A673 (cell line): Measurements from ENCODE around the gene UST. TPM values are rescaled to one million over a fixed set of nuclear protein-coding genes. Genes with fewer than 3 reads are reported as not detected.

ENCODE experiments used
- BruUV-seq: library from RNA; stranded (reverse); fragments of 400-500 nt; replicated peaks from 2 replicates; lab custom pipeline; 2021; lab: Mats Ljungman, UMichigan
- CTCF ChIA-PET: fragments of 300-600 bp; sonication (Branson Sonifier 250); formaldehyde crosslinking; loops from one replicate; lab custom pipeline; 2022; ENCODE audit warnings: antibody characterized with exemption; lab: Charles Lee
- POLR2A ChIA-PET: fragments of 300-600 bp; sonication (Branson Sonifier 250); formaldehyde crosslinking; loops from one replicate; lab custom pipeline; 2022; ENCODE audit warnings: antibody characterized with exemption; ENCODE audit not compliant: low non-redundant PET; lab: Charles Lee
- DNase-seq: peaks from one replicate; pipeline ENCODE4 v3.0.0-alpha.2; 2015; ENCODE audit warnings: low spot score
- H3K27ac ChIP-seq: fragments of 200-600 bp; sonication (generic); 2 replicates; pipeline ENCODE4 v1.5.1; 2016; ENCODE audit warnings: mixed run types, low read depth, mild to moderate bottlenecking, mixed read lengths, antibody characterized with exemption, low read length; ENCODE audit not compliant: poor library complexity, severe bottlenecking
- H3K27me3 ChIP-seq: fragments of 200-600 bp; sonication (generic); replicated peaks from 2 replicates; pipeline ENCODE4 v1.6.1; 2017; ENCODE audit warnings: mixed run types, low read depth, mild to moderate bottlenecking, mixed read lengths, antibody characterized with exemption, low read length; ENCODE audit not compliant: insufficient read depth, poor library complexity
- H3K36me3 ChIP-seq: fragments of 200-600 bp; sonication (generic); 2 replicates; pipeline ENCODE4 v1.6.1; 2016; ENCODE audit warnings: mixed run types, mild to moderate bottlenecking, mixed read lengths, antibody characterized with exemption, low read length; ENCODE audit not compliant: insufficient read depth, poor library complexity, severe bottlenecking
- H3K4me1 ChIP-seq: fragments of 200-600 bp; sonication (generic); 2 replicates; pipeline ENCODE4 v1.6.1; 2017; ENCODE audit warnings: mixed run types, mild to moderate bottlenecking, mixed read lengths, antibody characterized with exemption, low read length; ENCODE audit not compliant: insufficient read depth, poor library complexity, severe bottlenecking
- H3K4me3 ChIP-seq: fragments of 200-600 bp; sonication (generic); 2 replicates; pipeline ENCODE4 v1.5.1; 2016; ENCODE audit warnings: low read depth, mixed run types, mild to moderate bottlenecking, mixed read lengths, low read length; ENCODE audit not compliant: poor library complexity, severe bottlenecking
- H3K9me3 ChIP-seq: fragments of 200-600 bp; sonication (generic); 2 replicates; pipeline ENCODE4 v1.6.1; 2016; ENCODE audit warnings: mixed run types, low read depth, mild to moderate bottlenecking, mixed read lengths, antibody characterized with exemption, low read length; ENCODE audit not compliant: poor library complexity, severe bottlenecking
- CTCF ChIP-seq: fragments of 300-800, 200-600 bp; sonication (generic); conservative IDR thresholded peaks from 2 replicates; pipeline ENCODE4 v1.5.1; 2017; ENCODE audit warnings: low read depth, mild to moderate bottlenecking, antibody characterized with exemption, low read length, moderate library complexity, mixed read lengths
- EZH2 ChIP-seq: fragments of 200-600 bp; sonication (generic); IDR thresholded peaks from 2 replicates; pipeline ENCODE4 v1.6.1; 2017; ENCODE audit warnings: borderline replicate concordance, low read depth, mild to moderate bottlenecking, mixed read lengths, antibody characterized with exemption, low read length; ENCODE audit not compliant: poor library complexity, severe bottlenecking
- intact Hi-C: fragments of 100-400 bp; cut with micrococcal nuclease; formaldehyde crosslinking; loops from one replicate; pipeline ENCODE4 v1.10.0; 2022; ENCODE audit not compliant: unreplicated experiment
- total RNA-seq: library from RNA; stranded (reverse); gene quantifications from 2 replicates; pipeline ENCODE4 v1.2.3, GENCODE V29; 2021

The UST gene
- total RNA-seq, 1 experiment from 2014 or later = 1.5 TPM

DNA sequence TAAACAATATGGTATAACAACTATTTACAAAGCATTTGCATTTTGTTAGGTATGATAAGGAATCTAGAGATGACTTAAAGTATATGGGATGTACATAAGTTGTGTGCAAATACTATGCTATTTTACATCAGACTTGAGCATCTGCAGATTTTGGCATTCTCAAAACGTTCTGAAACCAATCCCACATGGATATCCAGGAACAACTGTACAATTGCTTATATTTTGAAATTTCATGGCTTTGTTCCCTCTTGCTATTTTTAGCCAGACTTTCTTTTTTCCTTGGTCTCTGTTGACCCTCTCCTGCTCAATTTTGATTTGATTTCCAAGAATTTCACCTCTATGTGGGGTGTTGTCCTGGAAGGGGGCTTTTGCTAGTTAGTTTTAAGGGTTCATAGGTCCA, 32.9 kb upstream of the UST start:
- BruUV-seq = no TSS peak
- TF ChIP-seq CTCF (no peak), EZH2 (no peak)
- no peaks in the 10 kb centered on the region for H3K36me3 ChIP-seq
- H3K4me3 ChIP-seq = no peak overlapping the region
- H3K27me3 ChIP-seq = no peaks in the 10 kb centered on the region
- H3K27ac ChIP-seq = no peak overlapping the region
- ChIA-PET CTCF (no interaction called here), POLR2A (no interaction called here)
- intact Hi-C loops = no loop called here
- DNase-seq = no peak
- no peaks in the 10 kb centered on the region for H3K9me3 ChIP-seq
- H3K4me1 ChIP-seq = no peaks in the 10 kb centered on the region

DNA sequence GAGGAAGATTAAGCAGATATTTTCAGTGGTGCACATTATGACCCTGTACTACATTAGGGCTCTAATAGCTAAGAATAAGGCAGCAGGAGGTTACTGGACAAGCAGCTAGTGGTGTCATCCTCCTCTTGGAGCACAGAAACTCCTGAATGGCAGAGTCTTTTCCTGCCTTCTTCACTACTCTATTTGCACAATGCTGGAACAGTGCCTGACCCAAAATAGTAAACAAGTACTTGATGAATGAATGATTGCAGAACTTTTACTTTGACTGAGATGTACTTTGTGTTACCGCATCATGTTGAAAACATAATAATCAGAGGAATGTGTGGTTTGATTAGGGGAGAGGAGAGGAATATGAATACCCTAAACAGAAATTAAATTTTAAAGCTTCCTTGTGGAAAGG, 30.0 kb upstream of the UST start:
- H3K27ac ChIP-seq = no peak overlapping the region
- intact Hi-C loops = no loop called here
- POLR2A ChIA-PET = interaction anchor here (0.7 kb wide), 1 partner anchor 14 kb away, joined by 7 read pairs; no protein-coding TSS in a partner anchor
- DNase-seq = no peak
- CTCF ChIA-PET = no interaction called here
- TF ChIP-seq CTCF = no peak
- TF ChIP-seq EZH2 = no peak
- H3K4me3 ChIP-seq = no peak overlapping the region
- H3K4me1 ChIP-seq = no peaks in the 10 kb centered on the region
- no peaks in the 10 kb centered on the region for H3K27me3 ChIP-seq
- BruUV-seq = no TSS peak
- no peaks in the 10 kb centered on the region for H3K36me3 ChIP-seq
- H3K9me3 ChIP-seq = no peaks in the 10 kb centered on the region

- BruUV-seq = no TSS peak
- Histone ChIP-seq H3K9me3 (no peaks in the 10 kb centered on the region), H3K27ac (no peak overlapping the region), H3K4me3 (no peak overlapping the region), H3K36me3 (no peaks in the 10 kb centered on the region), H3K4me1 (no peaks in the 10 kb centered on the region), H3K27me3 (no peaks in the 10 kb centered on the region)
- intact Hi-C loops = no loop called here
- DNase-seq = no peak
- ChIA-PET POLR2A (no interaction called here), CTCF (no interaction called here)
- TF ChIP-seq EZH2 = no peak
- TF ChIP-seq CTCF = no peak
Measured at GRCh38 chr6:148720406-148720805, 26.4 kb upstream of the UST start.
